ENCODE results near the gene SGCA. TPM values are rescaled to one million over a fixed set of nuclear protein-coding genes. Genes with fewer than 3 reads are reported as not detected.

Gene SGCA
- total RNA-seq, 2 experiments from 2014 or later, result 0.34 TPM; not detected in 1

GRCh38 chr17:50194934-50195865 is 29.4 kb downstream of the SGCA start:
- no peak for DNase-seq
- CTCF ChIA-PET, result interaction anchor here (0.6 to 1.0 kb wide), 2 partner anchors 25 to 26 kb away, joined by 3 to 5 read pairs; no protein-coding TSS in a partner anchor
- Mint-ChIP-seq H3K36me3 (ENCODE audit: low read depth) (no peaks in the 10 kb centered on the region), H3K27ac (no peak overlapping the region), H3K4me1 (ENCODE audit: low read depth) (peaks cover 13% of the 10 kb centered on the region), H3K4me3 (no peak overlapping the region), H3K27me3 (peaks cover 11% of the 10 kb centered on the region), H3K9me3 (no peaks in the 10 kb centered on the region)
- no peak for TF ChIP-seq CTCF (IDR thresholded peaks at IDR 0.05)
- ATAC-seq, result no peak
- intact Hi-C loops (cut with micrococcal nuclease), result no loop called here
- POLR2A ChIA-PET, result no interaction called here

- no peaks in the 10 kb centered on the region for H3K36me3 Mint-ChIP-seq (ENCODE audit: low read depth)
- no peak overlapping the region for H3K4me3 Mint-ChIP-seq
- no peaks in the 10 kb centered on the region for H3K9me3 Mint-ChIP-seq
- ATAC-seq (no peak), DNase-seq (no peak)
- ChIA-PET CTCF (interaction anchor here (1.0 to 2.2 kb wide), 5 partner anchors 17 to 101 kb away, joined by 4 to 16 read pairs (median 5); no protein-coding TSS in a partner anchor), POLR2A (no interaction called here)
- no peak overlapping the region for H3K27ac Mint-ChIP-seq
- peaks cover 18% of the 10 kb centered on the region for H3K4me1 Mint-ChIP-seq (ENCODE audit: low read depth)
- intact Hi-C loops (cut with micrococcal nuclease), result no loop called here
- peaks cover 16% of the 10 kb centered on the region for H3K27me3 Mint-ChIP-seq
- no peak for TF ChIP-seq CTCF (IDR thresholded peaks at IDR 0.05)
These were observed 30.2 kb downstream of the SGCA start for GRCh38 chr17:50196036-50196435.

GRCh38 chr17:50196826-50197225 is 31.0 kb downstream of the SGCA start:
- peaks cover 22% of the 10 kb centered on the region for H3K27me3 Mint-ChIP-seq
- H3K4me1 Mint-ChIP-seq (ENCODE audit: low read depth), result peaks cover 22% of the 10 kb centered on the region
- no peak for TF ChIP-seq CTCF (IDR thresholded peaks at IDR 0.05)
- CTCF ChIA-PET, result interaction anchor here (1.1 to 2.5 kb wide), 12 partner anchors 17 to 103 kb away, joined by 3 to 27 read pairs (median 5); partner anchors contain the start of gene TMEM92
- intact Hi-C loops (cut with micrococcal nuclease), result no loop called here
- no peak overlapping the region for H3K4me3 Mint-ChIP-seq
- ATAC-seq, result no peak
- H3K36me3 Mint-ChIP-seq (ENCODE audit: low read depth), result no peaks in the 10 kb centered on the region
- DNase-seq, result no peak
- H3K9me3 Mint-ChIP-seq, result no peaks in the 10 kb centered on the region
- POLR2A ChIA-PET, result no interaction called here
- H3K27ac Mint-ChIP-seq, result no peak overlapping the region

GRCh38 chr17:50198026-50198669 is 32.3 kb downstream of the SGCA start:
- Mint-ChIP-seq H3K4me1 (ENCODE audit: low read depth) (peaks cover 21% of the 10 kb centered on the region), H3K4me3 (no peak overlapping the region), H3K9me3 (no peaks in the 10 kb centered on the region), H3K27ac (no peak overlapping the region), H3K36me3 (ENCODE audit: low read depth) (no peaks in the 10 kb centered on the region), H3K27me3 (peaks cover 34% of the 10 kb centered on the region)
- peak; percentile 17 for ATAC-seq
- DNase-seq, result peak; percentile 84
- ChIA-PET CTCF (interaction anchor here (0.6 to 2.5 kb wide), 17 partner anchors 20 to 125 kb away, joined by 3 to 27 read pairs (median 4); partner anchors contain the start of gene SGCA), POLR2A (no interaction called here)
- peak; percentile 77 for TF ChIP-seq CTCF (IDR thresholded peaks at IDR 0.05)
- intact Hi-C loops (cut with micrococcal nuclease), result loop anchor here (2.0 kb wide), 1 partner anchor 29 kb away; no protein-coding TSS in a partner anchor
